ENCODE results near the gene DDR1.

DNA sequence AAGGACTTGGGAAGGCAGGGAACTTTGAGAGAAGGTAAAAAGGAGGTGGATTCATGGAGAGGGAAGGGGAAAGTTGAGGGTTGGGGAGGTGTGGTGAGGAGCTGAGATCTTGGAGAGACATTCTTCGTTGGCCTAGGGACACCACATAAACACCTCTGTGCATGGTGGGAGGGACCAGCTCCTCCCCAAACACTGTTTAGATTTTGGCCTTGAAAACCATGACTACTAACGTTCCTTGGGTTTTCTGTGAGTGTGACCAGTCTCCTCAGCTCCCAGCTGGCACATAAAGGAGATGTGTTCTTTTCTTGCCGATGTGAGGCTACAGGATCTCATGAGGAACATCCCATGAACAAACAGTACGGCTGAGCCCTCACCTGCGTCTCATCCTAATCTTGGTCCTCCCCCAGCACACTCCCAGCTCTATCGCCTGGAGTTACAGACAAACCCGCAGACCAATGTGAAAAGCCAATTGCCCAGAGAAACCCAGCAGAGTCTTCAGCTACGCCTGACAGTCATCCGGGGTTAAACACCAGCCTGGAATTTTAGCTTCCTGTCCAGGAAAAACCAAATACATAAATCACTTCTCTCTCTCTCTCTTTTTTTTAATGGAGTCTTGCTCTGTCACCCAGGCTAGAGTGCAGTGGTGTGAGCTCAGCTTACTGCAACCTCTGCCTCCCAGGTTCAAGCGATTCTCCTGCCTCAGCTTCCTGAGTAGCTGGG, 22.0 kb upstream of the DDR1 start:
- no peak for TF ChIP-seq POLR2AphosphoS5 (IDR thresholded peaks at IDR 0.05; ENCODE audit: low read depth, low read length)
- no peak for TF ChIP-seq POLR2A (IDR thresholded peaks at IDR 0.05; ENCODE audit: low read depth, low read length)
- no peak for TF ChIP-seq TAF1 (IDR thresholded peaks at IDR 0.05; ENCODE audit: low read depth, low read length)

Data from GM12891 (cell line).